ENCODE measurements around the gene AGMO.

AGMO gene

GRCh38 chr7:15494711-15495110, 67.1 kb downstream of the AGMO start:
- no peak for DNase-seq

- no peak for DNase-seq
These were observed 70.5 kb downstream of the AGMO start for GRCh38 chr7:15491361-15491760.

- DNase-seq = no peak
These were observed 71.5 kb downstream of the AGMO start for GRCh38 chr7:15490291-15490690.

- no peak for DNase-seq
These were observed 72.0 kb downstream of the AGMO start for GRCh38 chr7:15489861-15490260.

- no peak for DNase-seq
These were observed 72.4 kb downstream of the AGMO start for GRCh38 chr7:15489383-15489782.

GRCh38 chr7:15488401-15488800, 73.4 kb downstream of the AGMO start:
- DNase-seq = no peak

GRCh38 chr7:15487896-15488295, 73.9 kb downstream of the AGMO start:
- no peak for DNase-seq

- no peak for DNase-seq
These were observed 75.8 kb downstream of the AGMO start for GRCh38 chr7:15485998-15486397.

- no peak for DNase-seq
These were observed 76.4 kb downstream of the AGMO start for GRCh38 chr7:15485431-15485830.

- no peak for DNase-seq
These were observed 80.7 kb downstream of the AGMO start for GRCh38 chr7:15481132-15481531.

GRCh38 chr7:15478401-15478800, 83.4 kb downstream of the AGMO start:
- no peak for DNase-seq

- no peak for DNase-seq
These were observed 85.3 kb downstream of the AGMO start for GRCh38 chr7:15476531-15476918.

- DNase-seq = no peak
These were observed 85.8 kb downstream of the AGMO start for GRCh38 chr7:15475808-15476530.

GRCh38 chr7:15471669-15471950, 90.2 kb downstream of the AGMO start:
- DNase-seq = no peak

GRCh38 chr7:15470825-15471668, 90.8 kb downstream of the AGMO start:
- no peak for DNase-seq

- no peak for DNase-seq
These were observed 97.1 kb downstream of the AGMO start for GRCh38 chr7:15464667-15465121.

- no peak for DNase-seq
These were observed 97.8 kb downstream of the AGMO start for GRCh38 chr7:15463801-15464666.

- no peak for DNase-seq
These were observed 99.0 kb downstream of the AGMO start for GRCh38 chr7:15462721-15463389.

GRCh38 chr7:15461576-15461975, 100.2 kb downstream of the AGMO start:
- no peak for DNase-seq

- no peak for DNase-seq
These were observed 102.7 kb downstream of the AGMO start for GRCh38 chr7:15459018-15459615.

- DNase-seq = no peak
These were observed 103.5 kb downstream of the AGMO start for GRCh38 chr7:15457990-15458955.

Measured in activated gamma-delta T cell treated with Interleukin-2 at 50 U/mL for 16 hours (primary cell).